ENCODE results near the gene MYMK. TPM values are rescaled to one million over a fixed set of nuclear protein-coding genes. Genes with fewer than 3 reads are reported as not detected.

MYMK gene
- total RNA-seq, 1 donor from 2014 or later: not detected

DNA sequence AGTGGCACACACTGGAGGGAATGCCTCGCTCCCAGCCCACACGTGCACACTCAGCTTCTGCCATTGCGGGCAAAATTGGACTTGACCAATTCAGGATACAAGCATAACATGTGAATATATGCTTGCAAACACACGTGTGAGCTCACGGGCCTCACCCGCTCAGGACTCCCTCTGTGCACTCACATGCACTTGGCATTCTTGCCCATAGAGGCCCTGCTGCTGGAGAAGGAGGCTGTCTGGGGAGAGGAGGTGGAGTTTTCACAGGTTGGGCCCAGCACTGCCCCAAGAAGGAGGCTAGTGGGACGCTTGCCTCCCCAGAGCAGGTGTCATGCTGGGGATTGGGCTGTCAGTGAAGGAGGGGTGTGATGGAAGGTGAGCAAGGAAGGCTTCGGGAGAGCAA, 1.7 kb downstream of the MYMK start:
- H3K4me1 Mint-ChIP-seq: no peaks in the 10 kb centered on the region
- no peak for DNase-seq
- H3K4me3 Mint-ChIP-seq: no peak overlapping the region
- H3K27me3 Mint-ChIP-seq: peaks cover 2% of the 10 kb centered on the region
- H3K27ac Mint-ChIP-seq: no peak overlapping the region
- intact Hi-C loops (cut with micrococcal nuclease): no loop called here
- no peaks in the 10 kb centered on the region for H3K9me3 Mint-ChIP-seq
- H3K36me3 Mint-ChIP-seq (ENCODE audit: low read depth): no peaks in the 10 kb centered on the region

DNA sequence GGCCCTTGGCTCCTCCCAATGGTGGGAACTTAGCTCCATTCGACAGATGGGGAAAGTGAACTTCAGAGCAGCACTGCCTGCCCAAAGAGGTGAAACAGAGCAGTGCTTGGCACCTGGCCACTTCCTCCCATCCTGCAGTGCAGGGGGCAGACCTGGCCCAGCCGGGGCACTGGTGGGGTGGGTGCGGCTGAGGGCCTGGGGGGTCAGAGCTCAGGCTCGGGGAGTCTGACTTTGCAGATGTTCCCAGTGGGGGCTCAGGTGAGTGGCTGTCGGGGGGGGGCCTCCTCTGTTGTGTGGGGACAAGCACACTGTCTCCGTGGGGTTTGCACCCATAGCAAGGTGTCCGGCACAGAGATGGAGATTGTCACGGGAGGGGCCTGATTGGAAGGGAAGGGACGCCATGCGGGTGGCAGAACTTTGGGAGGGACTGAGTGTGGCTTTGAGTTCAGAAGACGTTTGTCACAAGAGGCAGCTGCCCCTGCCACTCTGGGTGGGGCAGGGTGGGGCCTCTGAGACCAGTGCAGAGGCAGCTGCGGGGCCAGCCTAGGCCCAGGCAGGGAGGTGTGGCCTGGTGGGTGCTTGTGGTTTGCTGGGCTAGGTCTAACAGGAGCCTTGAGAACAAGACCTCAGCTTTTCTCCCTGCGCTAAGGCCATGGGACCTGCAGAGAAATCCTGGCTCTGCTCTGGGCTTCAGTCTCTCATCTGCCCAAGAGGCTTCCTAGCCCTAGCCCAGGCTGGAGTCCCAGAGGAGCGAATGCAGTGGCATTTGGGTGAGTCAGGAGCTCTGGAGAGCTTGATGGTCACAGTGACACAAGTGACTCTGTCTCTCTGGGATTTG, 2.5 kb downstream of the MYMK start:
- H3K4me3 Mint-ChIP-seq: no peak overlapping the region
- H3K4me1 Mint-ChIP-seq: no peaks in the 10 kb centered on the region
- no peaks in the 10 kb centered on the region for H3K9me3 Mint-ChIP-seq
- H3K36me3 Mint-ChIP-seq (ENCODE audit: low read depth): no peaks in the 10 kb centered on the region
- H3K27me3 Mint-ChIP-seq: peaks cover 2% of the 10 kb centered on the region
- intact Hi-C loops (cut with micrococcal nuclease): no loop called here
- DNase-seq: no peak
- H3K27ac Mint-ChIP-seq: no peak overlapping the region

DNA sequence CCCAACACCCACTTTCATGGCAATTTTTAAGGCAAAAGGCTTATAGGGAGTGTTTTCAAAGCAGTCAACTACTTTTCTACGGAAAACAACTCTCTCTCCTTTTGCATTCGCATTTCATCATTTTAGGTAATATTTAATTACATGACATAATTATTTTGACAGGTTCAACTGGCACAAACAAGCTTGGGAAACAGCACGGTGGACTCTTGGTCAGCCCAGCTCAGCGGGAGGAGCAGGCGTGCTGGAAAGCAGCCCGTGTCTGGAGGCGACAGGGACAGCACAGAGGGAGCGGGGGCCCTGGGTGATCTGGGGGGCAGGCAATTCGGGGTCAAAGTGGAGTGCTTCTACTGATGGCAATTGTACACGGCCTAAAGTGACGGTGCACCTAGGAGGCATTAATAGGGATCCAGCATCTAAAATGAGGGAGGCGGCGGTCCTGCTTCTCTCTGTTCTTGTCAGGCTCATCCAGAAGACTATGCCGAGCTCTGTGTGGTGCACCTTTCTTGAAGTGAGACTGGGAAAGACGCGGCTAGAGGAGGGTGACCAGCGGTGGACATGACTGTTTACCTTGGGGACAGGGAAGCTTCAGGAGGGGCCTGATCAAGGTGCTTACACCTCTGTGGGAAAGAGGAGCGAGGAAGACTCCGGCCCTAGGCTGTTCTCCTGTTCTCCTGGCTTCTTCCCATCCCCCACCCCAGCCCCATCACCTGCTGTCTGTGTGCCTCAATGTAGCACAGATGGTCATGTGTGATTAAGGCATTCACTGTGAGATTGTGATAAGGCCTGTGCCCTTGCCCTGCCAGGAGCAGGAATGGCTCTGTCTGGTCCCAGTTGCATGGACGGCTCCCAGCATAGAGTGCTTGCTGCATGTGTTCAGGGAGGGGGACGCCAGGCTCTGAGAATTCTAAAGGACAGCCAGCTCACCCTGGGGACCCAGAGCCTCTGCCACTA, 3.4 kb downstream of the MYMK start:
- Mint-ChIP-seq H3K4me3 (no peak overlapping the region), H3K36me3 (ENCODE audit: low read depth) (no peaks in the 10 kb centered on the region), H3K4me1 (no peaks in the 10 kb centered on the region), H3K27me3 (no peaks in the 10 kb centered on the region), H3K9me3 (no peaks in the 10 kb centered on the region), H3K27ac (no peak overlapping the region)
- intact Hi-C loops (cut with micrococcal nuclease): no loop called here
- no peak for DNase-seq

DNA sequence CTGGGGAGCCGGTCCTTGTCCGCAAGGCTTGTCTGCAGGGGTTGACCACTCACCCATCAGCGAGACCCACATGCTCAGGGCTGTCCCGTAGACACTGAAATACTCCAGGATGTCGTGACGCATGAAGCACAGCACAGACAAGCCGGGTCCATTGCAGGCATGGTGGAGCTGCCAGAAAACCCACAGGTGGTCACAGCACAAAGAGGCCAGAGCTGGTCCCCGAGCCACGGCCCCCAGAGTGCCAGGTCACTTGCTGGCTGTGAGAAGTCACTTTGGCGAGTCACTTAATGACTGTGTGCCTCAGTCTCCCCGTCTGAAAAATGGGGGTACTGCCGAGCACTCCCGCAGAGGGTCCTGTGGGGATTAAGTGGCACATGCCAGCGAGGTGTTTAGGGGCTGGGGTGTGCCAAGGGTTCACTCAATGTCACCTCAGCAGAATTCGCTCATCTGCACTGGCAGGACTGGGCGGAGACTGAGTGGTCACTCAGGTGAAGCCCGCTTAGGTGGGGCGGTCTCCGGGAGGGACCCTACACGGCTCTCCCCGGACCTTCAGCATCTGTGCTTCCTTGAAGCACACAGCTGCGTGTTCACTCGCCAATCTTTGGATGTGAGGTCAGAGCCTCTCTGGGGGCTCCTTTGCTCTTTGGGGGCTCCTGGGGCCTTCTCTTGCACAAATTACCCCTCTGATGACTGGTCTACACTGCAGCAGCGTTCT, 4.5 kb downstream of the MYMK start:
- no peak for DNase-seq
- Mint-ChIP-seq H3K27ac (no peak overlapping the region), H3K36me3 (ENCODE audit: low read depth) (no peaks in the 10 kb centered on the region), H3K27me3 (no peaks in the 10 kb centered on the region), H3K4me1 (no peaks in the 10 kb centered on the region), H3K9me3 (no peaks in the 10 kb centered on the region), H3K4me3 (no peak overlapping the region)
- intact Hi-C loops (cut with micrococcal nuclease): no loop called here

DNA sequence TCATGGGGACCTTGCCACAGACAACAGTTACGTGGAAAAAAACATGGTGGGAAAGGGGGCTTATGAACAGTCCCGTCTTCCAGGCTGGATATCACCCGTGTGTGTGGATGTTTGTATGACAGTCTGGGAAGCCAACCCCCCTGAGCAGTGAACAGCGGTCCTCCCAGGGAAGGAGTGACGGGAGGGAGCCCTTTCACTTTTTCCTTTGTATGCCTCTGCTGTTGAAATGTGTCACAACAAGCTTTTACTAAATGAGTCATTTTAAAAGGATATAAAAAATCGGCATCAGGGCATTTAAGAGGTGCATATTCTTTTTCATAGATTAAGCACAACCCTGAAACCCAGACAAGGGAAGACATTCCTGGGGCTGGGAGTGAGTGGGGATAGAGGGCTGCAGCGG, 5.1 kb downstream of the MYMK start:
- Mint-ChIP-seq H3K36me3 (ENCODE audit: low read depth) (no peaks in the 10 kb centered on the region), H3K27me3 (no peaks in the 10 kb centered on the region), H3K4me3 (no peak overlapping the region), H3K4me1 (no peaks in the 10 kb centered on the region), H3K9me3 (no peaks in the 10 kb centered on the region), H3K27ac (no peak overlapping the region)
- DNase-seq: no peak
- intact Hi-C loops (cut with micrococcal nuclease): no loop called here

DNA sequence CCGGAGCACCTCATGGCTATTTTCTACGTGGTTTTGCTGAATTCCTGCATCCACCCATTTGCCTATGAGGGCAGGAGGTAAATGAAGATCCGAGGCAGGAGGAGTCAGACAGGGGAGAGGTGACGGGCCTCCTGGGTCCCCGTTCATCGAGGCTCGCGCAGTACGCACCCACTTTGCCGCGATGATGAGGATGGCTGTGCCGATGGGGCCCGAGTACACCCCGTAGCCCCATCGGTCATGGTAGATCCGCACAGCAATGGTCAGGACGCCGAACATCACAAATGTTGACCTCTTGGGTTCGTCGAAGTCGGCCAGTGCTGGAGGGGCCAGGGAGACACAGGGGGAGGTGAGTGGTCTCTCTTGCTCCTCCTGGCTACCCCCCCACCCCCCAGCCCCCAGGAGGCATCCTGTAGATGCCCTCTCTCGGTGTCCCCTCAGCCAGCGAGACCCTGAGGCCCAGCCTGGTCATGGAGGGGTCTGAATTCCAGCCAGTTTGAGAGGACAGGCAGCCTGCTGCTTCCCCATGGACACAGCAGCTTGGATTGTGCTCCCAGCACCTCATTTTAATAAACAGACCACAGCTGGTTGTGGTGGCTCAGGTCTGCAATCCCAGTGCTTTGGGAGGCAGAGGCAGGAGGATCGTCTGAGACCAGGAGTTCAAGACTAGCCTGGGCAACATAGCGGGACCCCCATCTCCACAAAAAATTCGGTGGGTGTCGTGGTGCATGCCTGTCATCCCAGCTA, 5.9 kb downstream of the MYMK start:
- H3K4me1 Mint-ChIP-seq: no peaks in the 10 kb centered on the region
- H3K27me3 Mint-ChIP-seq: no peaks in the 10 kb centered on the region
- intact Hi-C loops (cut with micrococcal nuclease): no loop called here
- H3K36me3 Mint-ChIP-seq (ENCODE audit: low read depth): no peaks in the 10 kb centered on the region
- H3K27ac Mint-ChIP-seq: no peak overlapping the region
- H3K9me3 Mint-ChIP-seq: no peaks in the 10 kb centered on the region
- no peak for DNase-seq
- H3K4me3 Mint-ChIP-seq: no peak overlapping the region

DNA sequence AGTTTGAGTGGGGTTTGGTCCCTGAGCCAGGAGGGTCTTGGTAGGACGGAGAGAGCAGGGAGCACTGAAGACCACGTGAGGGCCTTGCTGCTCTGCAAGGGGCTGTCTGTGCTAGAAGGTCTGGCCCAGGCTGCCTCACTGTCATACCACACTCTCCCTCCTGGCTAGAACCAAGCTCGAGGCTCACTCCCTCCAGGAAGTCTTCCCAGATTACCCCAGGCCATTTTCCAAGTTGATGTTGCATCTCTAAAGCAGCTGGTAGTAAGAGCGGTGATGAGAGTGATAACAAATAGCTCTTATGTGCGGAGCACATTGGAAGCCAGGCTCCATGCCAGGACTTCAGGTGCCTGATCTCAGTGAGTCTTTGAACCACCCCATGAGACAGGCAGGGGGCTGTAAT, 6.6 kb downstream of the MYMK start:
- Mint-ChIP-seq H3K27ac (no peak overlapping the region), H3K4me3 (no peak overlapping the region), H3K9me3 (no peaks in the 10 kb centered on the region), H3K36me3 (ENCODE audit: low read depth) (no peaks in the 10 kb centered on the region), H3K27me3 (no peaks in the 10 kb centered on the region), H3K4me1 (no peaks in the 10 kb centered on the region)
- DNase-seq: no peak
- intact Hi-C loops (cut with micrococcal nuclease): no loop called here

DNA sequence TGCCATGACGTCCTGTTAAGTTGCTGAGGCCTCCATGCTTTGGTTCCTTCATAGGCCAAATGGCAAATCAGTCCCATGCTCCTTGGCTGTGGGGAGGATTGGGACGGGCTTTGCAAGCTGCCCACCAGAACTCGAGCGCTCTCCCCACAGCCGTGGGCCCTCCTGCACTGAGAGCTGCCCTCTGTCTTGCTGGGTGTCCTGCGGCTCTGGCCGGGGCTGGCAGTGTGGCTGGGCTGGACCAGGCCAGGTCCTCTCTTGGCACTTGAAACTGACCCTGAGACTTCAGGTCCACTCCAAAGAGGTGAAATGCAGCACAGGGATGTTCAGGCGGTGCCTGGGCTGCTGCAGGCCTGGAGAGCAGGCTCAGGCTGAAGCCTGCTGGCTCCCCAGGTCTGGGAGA, 7.0 kb downstream of the MYMK start:
- Mint-ChIP-seq H3K4me3 (no peak overlapping the region), H3K27me3 (no peaks in the 10 kb centered on the region), H3K36me3 (ENCODE audit: low read depth) (no peaks in the 10 kb centered on the region), H3K27ac (no peak overlapping the region), H3K4me1 (no peaks in the 10 kb centered on the region), H3K9me3 (no peaks in the 10 kb centered on the region)
- intact Hi-C loops (cut with micrococcal nuclease): no loop called here
- DNase-seq: no peak

DNA sequence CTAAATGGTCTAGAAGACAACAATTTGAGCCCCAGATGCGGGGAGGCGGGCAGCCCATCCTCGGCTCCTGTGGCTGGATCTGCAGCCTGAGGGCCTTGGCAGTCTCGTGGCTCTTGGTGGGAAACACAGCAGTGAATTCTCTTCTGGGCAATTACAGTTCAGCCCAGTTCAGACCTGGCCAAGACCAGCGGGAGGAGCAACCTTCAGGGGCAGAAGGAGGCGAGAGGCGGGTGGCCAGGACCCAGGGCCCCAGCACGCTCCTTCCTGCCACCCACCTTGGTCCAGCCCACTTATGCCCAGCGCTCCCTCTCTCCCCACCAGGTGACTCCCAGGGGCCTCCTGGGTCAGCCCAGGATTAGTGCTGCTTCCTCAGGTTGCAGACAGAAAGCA, 7.8 kb downstream of the MYMK start:
- Mint-ChIP-seq H3K9me3 (no peaks in the 10 kb centered on the region), H3K4me3 (no peak overlapping the region), H3K4me1 (no peaks in the 10 kb centered on the region), H3K27ac (no peak overlapping the region), H3K36me3 (ENCODE audit: low read depth) (no peaks in the 10 kb centered on the region), H3K27me3 (no peaks in the 10 kb centered on the region)
- DNase-seq: no peak
- intact Hi-C loops (cut with micrococcal nuclease): no loop called here

DNA sequence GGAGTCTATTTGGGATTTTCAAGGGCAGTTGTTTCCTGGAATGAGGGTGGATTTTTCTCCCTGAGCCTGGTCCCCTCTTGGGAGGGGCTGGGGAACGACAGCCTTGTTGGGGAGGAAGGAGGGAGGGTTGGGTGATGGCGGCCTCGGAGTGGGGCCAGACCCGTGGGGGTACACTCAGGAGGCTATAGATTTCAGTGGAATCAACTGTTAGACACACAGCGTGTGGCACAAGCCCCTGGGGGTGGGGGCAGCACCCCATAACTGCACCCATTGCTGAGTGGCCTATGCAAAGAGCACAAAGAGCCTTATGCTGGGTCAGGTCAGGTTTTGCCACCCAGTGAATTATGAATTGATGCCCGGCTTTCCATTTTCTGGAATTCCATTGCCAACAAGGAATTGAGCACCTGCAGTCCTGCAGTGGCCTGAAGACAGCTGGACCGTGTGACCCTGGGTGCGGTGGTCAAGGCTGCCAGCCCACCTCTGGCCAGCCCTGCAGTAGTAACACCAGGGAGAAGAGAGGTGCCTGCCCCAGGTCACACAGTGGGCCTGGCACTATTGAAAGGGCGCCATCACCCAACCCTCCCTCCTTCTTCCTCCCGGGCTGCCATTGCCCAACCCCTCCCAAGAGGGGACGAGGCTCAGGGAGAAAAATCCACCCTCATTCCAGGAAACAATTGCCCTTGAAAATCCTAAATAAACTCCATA, 8.4 kb downstream of the MYMK start:
- no peak for DNase-seq
- H3K4me3 Mint-ChIP-seq: no peak overlapping the region
- H3K9me3 Mint-ChIP-seq: no peaks in the 10 kb centered on the region
- H3K36me3 Mint-ChIP-seq (ENCODE audit: low read depth): no peaks in the 10 kb centered on the region
- H3K27ac Mint-ChIP-seq: no peak overlapping the region
- intact Hi-C loops (cut with micrococcal nuclease): no loop called here
- no peaks in the 10 kb centered on the region for H3K4me1 Mint-ChIP-seq
- H3K27me3 Mint-ChIP-seq: no peaks in the 10 kb centered on the region

DNA sequence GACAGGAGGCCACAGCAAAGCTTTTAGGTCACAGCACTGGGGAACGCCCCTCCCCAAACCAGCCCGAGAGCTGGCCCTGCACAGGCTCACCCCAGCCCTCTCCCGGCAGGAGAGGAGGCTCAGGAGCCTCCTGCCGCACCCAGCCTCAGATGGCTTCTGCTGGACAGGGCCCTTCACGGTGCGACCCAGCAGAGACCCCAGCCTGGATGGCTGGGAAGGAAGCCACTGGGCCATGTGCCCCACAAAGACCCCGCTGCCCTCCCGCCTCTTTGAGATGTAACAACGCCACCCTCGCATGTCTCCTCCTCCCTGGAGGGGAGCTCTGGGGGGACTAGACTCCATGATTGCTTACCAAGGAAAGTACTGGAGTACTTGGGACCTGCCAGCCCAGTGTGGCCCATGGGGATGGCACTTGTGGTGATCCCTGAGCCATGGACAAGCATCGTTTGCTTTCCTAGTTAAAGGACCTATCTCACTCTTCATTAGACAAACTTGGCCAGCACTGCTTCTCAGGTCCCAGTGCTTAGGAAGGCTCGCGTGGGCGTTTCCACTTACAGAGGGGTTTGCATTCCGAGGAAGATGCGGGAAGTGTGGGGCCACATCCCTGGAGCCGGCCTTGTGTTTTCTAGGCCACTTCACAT, 9.0 kb downstream of the MYMK start:
- Mint-ChIP-seq H3K27me3 (no peaks in the 10 kb centered on the region), H3K9me3 (no peaks in the 10 kb centered on the region), H3K27ac (no peak overlapping the region), H3K4me1 (no peaks in the 10 kb centered on the region), H3K36me3 (ENCODE audit: low read depth) (no peaks in the 10 kb centered on the region), H3K4me3 (no peak overlapping the region)
- DNase-seq: no peak
- intact Hi-C loops (cut with micrococcal nuclease): no loop called here

DNA sequence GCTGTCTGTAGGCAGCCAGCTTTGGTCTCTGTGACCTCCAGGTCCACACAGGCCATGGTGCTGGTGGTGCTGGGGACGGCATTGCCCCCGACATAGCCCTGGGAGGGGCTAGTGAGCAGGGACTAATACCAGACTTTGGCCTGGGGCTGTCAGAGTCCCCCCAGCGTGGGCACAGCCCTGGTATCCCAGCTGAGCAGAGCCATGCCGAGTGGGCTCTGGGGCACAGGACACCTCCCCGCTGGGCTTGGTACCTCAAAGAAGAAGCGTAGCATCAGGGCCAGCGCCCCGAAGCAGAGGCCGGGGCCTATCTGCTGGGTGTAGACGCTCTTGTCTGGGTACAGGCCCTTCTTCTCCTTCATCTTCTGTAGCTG, 9.5 kb downstream of the MYMK start:
- H3K9me3 Mint-ChIP-seq: no peaks in the 10 kb centered on the region
- no peaks in the 10 kb centered on the region for H3K27me3 Mint-ChIP-seq
- H3K4me1 Mint-ChIP-seq: no peaks in the 10 kb centered on the region
- intact Hi-C loops (cut with micrococcal nuclease): no loop called here
- no peak overlapping the region for H3K27ac Mint-ChIP-seq
- H3K36me3 Mint-ChIP-seq (ENCODE audit: low read depth): no peaks in the 10 kb centered on the region
- DNase-seq: no peak
- H3K4me3 Mint-ChIP-seq: no peak overlapping the region

Data from activated CD4-positive, alpha-beta T cell treated with anti-CD3 and anti-CD28 coated beads, Interleukin-2, amount 10 ng/mL, durations not matched to agents 24 days and 14 days (primary cell).